Measurements from ENCODE around the gene ATP6V1A.

ATP6V1A gene

DNA sequence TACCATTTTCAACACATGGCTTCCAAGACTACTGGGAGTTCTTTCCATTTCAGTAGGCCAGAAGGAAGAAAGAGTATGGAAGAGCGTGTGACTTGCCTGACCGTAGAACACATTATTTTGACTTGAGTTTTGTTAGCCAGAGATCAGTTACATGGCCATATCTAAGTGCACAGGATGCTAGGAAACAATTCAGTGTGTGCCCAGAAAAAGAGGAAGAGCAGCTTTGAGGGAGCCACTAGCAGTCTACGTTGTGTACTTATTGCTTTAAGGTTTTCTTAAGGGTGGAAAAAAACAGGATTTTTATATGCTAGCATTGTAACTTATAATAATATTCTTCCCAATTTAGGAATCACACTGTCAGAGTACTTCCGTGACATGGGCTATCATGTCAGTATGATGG lies 47.7 kb downstream of the ATP6V1A start:
- Histone ChIP-seq H3K27me3 (ENCODE audit: control insufficient read depth, insufficient read depth, low read length) (no peaks in the 10 kb centered on the region), H3K4me3 (ENCODE audit: low read depth, low read length) (no peak overlapping the region), H3K4me1 (ENCODE audit: control insufficient read depth, insufficient read depth, low read length) (no peaks in the 10 kb centered on the region), H3K9me3 (ENCODE audit: control insufficient read depth, insufficient read depth, low read length) (no peaks in the 10 kb centered on the region), H3K9ac (ENCODE audit: low read depth, low read length) (no peak overlapping the region), H3K36me3 (ENCODE audit: control insufficient read depth, insufficient read depth, low read length) (peaks cover 5% of the 10 kb centered on the region)

GRCh38 chr3:113795693-113796092 lies 48.9 kb downstream of the ATP6V1A start:
- H3K4me3 ChIP-seq (ENCODE audit: low read depth, low read length) = no peak overlapping the region
- peaks cover 5% of the 10 kb centered on the region for H3K36me3 ChIP-seq (ENCODE audit: control insufficient read depth, insufficient read depth, low read length)
- no peaks in the 10 kb centered on the region for H3K27me3 ChIP-seq (ENCODE audit: control insufficient read depth, insufficient read depth, low read length)
- no peak overlapping the region for H3K9ac ChIP-seq (ENCODE audit: low read depth, low read length)
- no peaks in the 10 kb centered on the region for H3K9me3 ChIP-seq (ENCODE audit: control insufficient read depth, insufficient read depth, low read length)
- H3K4me1 ChIP-seq (ENCODE audit: control insufficient read depth, insufficient read depth, low read length) = no peaks in the 10 kb centered on the region

DNA sequence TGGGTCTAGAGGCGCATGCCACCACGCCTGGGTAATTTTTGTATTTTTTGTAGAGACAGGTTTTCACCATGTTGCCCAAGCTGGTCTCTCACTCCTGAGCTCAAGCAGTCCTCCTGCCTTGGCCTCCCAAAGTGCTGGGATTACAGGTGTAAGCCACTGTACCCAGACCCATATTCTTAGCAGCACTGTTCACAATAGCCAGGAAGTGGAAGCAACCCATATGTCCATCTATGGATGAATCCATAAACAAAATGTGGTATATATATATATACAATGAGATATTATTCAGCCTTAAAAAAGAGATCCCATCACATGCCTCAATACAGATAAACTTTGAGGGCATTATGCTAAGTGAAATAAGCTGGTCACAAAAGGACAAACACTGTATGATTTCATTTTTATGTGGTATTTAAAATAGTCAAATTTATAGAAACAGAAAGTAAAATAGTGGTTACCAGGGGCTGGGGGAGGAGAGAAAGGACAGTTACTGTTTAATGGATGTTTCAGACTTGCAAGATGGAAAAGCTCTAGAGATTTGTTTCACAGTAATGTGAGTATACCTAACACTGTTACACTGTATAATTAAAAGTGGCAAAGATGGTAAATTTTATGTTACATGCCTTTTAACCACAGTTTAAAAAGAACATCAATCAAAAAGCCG lies 56.1 kb downstream of the ATP6V1A start:
- H3K9ac ChIP-seq (ENCODE audit: low read depth, low read length) = no peak overlapping the region
- peaks cover 12% of the 10 kb centered on the region for H3K36me3 ChIP-seq (ENCODE audit: control insufficient read depth, insufficient read depth, low read length)

DNA sequence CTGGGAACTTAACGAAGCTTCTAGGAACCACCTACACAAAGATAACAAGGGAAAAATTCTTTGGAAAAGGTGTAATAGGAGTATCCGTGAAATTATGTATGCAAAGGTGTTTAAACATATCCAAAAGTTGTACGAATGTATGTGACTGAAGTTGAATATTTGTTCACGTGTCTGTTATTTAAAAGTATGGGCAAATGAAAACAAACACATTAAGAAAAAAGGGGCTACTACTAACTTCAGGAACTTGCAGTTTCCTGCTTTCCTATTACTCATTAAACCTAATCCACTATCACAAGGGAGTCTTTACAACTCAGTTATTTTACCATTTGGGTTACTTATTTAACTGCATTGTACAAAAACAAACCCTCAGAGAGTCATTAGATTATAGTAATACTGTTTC lies 57.8 kb downstream of the ATP6V1A start:
- Histone ChIP-seq H3K9ac (ENCODE audit: low read depth, low read length) (no peak overlapping the region), H3K36me3 (ENCODE audit: control insufficient read depth, insufficient read depth, low read length) (peaks cover 12% of the 10 kb centered on the region), H3K27me3 (ENCODE audit: control insufficient read depth, insufficient read depth, low read length) (no peaks in the 10 kb centered on the region)

More for the DNA sequence above, 56.1 kb downstream of the ATP6V1A start:
- Histone ChIP-seq H3K4me3 (ENCODE audit: low read depth, low read length) (no peak overlapping the region), H3K27me3 (ENCODE audit: control insufficient read depth, insufficient read depth, low read length) (no peaks in the 10 kb centered on the region), H3K4me1 (ENCODE audit: control insufficient read depth, insufficient read depth, low read length) (no peaks in the 10 kb centered on the region), H3K9me3 (ENCODE audit: control insufficient read depth, insufficient read depth, low read length) (no peaks in the 10 kb centered on the region)

DNA sequence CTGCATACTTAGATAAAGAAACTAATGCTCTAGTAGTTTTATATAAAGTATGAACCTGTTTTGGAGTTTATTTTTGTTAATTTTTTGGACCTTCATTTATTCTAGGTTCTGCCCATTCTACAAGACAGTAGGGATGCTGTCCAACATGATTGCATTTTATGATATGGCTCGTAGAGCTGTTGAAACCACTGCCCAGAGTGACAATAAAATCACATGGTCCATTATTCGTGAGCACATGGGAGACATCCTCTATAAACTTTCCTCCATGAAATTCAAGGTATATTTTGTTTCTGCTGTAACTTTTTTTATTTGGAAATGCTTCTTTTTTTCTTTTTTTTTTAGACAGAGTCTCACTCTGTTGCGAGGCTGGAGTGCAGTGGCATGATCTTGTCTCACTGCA lies 58.4 kb downstream of the ATP6V1A start:
- Histone ChIP-seq H3K9ac (ENCODE audit: low read depth, low read length) (no peak overlapping the region), H3K4me1 (ENCODE audit: control insufficient read depth, insufficient read depth, low read length) (no peaks in the 10 kb centered on the region), H3K27me3 (ENCODE audit: control insufficient read depth, insufficient read depth, low read length) (no peaks in the 10 kb centered on the region), H3K36me3 (ENCODE audit: control insufficient read depth, insufficient read depth, low read length) (peaks cover 12% of the 10 kb centered on the region), H3K4me3 (ENCODE audit: low read depth, low read length) (no peak overlapping the region), H3K9me3 (ENCODE audit: control insufficient read depth, insufficient read depth, low read length) (no peaks in the 10 kb centered on the region)

More for the DNA sequence above, 57.8 kb downstream of the ATP6V1A start:
- H3K4me1 ChIP-seq (ENCODE audit: control insufficient read depth, insufficient read depth, low read length) = no peaks in the 10 kb centered on the region
- H3K4me3 ChIP-seq (ENCODE audit: low read depth, low read length) = no peak overlapping the region
- no peaks in the 10 kb centered on the region for H3K9me3 ChIP-seq (ENCODE audit: control insufficient read depth, insufficient read depth, low read length)

DNA sequence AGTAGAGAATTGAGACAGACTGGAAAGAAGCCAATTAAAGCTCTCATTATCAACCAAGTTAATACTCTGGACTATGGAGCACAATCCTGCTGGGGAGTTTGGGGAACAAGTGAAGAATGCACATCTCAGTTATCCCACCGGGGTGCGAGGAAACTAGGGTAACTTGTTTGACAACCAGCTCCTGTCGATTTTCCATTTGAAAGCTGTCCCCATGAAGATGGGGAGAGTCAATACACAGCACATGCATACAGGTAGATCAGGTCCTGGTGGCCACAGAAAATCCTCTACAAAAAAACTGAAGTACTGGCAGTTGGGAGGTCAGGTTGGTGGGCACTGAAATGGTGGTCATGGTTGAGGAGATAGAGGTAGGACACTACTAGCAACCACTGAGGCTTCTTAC lies 66.0 kb downstream of the ATP6V1A start:
- Histone ChIP-seq H3K9ac (ENCODE audit: low read depth, low read length) (no peak overlapping the region), H3K4me1 (ENCODE audit: control insufficient read depth, insufficient read depth, low read length) (no peaks in the 10 kb centered on the region), H3K4me3 (ENCODE audit: low read depth, low read length) (no peak overlapping the region), H3K36me3 (ENCODE audit: control insufficient read depth, insufficient read depth, low read length) (no peaks in the 10 kb centered on the region), H3K9me3 (ENCODE audit: control insufficient read depth, insufficient read depth, low read length) (no peaks in the 10 kb centered on the region), H3K27me3 (ENCODE audit: control insufficient read depth, insufficient read depth, low read length) (no peaks in the 10 kb centered on the region)

GRCh38 chr3:113819866-113820265 lies 73.0 kb downstream of the ATP6V1A start:
- no peaks in the 10 kb centered on the region for H3K27me3 ChIP-seq (ENCODE audit: control insufficient read depth, insufficient read depth, low read length)
- no peaks in the 10 kb centered on the region for H3K36me3 ChIP-seq (ENCODE audit: control insufficient read depth, insufficient read depth, low read length)
- no peak overlapping the region for H3K4me3 ChIP-seq (ENCODE audit: low read depth, low read length)
- no peak overlapping the region for H3K9ac ChIP-seq (ENCODE audit: low read depth, low read length)
- H3K4me1 ChIP-seq (ENCODE audit: control insufficient read depth, insufficient read depth, low read length) = no peaks in the 10 kb centered on the region
- H3K9me3 ChIP-seq (ENCODE audit: control insufficient read depth, insufficient read depth, low read length) = no peaks in the 10 kb centered on the region

DNA sequence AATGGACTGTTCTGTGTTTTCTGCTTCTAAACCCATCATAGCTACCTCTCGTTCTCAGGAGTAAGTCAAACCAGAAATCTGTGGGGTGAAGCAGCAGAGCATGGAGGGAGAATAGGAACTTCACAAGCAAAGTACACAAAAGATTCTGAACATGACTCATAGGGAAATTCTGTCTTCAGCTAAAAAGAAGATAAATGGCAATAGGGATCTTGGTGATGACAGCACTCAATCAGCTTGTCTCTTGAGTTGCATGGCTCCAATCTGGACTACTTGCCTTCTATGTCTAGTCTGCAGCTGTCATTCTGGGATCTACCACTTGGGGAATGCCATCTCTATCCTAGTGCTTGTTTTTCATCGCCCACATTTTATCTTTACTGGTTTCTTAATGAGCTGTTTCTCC lies 78.3 kb downstream of the ATP6V1A start:
- Histone ChIP-seq H3K9ac (ENCODE audit: low read depth, low read length) (no peak overlapping the region), H3K27me3 (ENCODE audit: control insufficient read depth, insufficient read depth, low read length) (no peaks in the 10 kb centered on the region), H3K4me1 (ENCODE audit: control insufficient read depth, insufficient read depth, low read length) (no peaks in the 10 kb centered on the region), H3K4me3 (ENCODE audit: low read depth, low read length) (no peak overlapping the region), H3K9me3 (ENCODE audit: control insufficient read depth, insufficient read depth, low read length) (no peaks in the 10 kb centered on the region), H3K36me3 (ENCODE audit: control insufficient read depth, insufficient read depth, low read length) (no peaks in the 10 kb centered on the region)

DNA sequence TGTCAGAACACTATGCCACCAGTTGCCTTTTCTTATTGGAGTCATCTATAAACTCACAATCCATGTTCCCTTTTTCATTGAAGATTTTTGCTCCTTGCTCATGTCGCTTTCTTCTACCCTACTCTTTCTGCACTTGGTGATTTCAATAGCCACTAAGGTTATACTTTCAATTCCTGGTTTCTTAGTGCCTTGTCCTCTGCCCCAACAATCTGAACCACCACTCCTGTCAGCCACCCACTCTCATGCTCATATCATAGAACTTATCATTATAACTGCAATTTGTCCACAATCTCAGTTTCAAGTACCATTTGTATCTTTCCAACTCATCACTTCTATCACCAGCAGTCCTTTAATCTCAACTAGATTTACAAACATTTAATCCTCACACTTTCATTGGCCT lies 81.8 kb downstream of the ATP6V1A start:
- Histone ChIP-seq H3K9ac (ENCODE audit: low read depth, low read length) (no peak overlapping the region), H3K36me3 (ENCODE audit: control insufficient read depth, insufficient read depth, low read length) (no peaks in the 10 kb centered on the region), H3K9me3 (ENCODE audit: control insufficient read depth, insufficient read depth, low read length) (no peaks in the 10 kb centered on the region), H3K4me3 (ENCODE audit: low read depth, low read length) (no peak overlapping the region), H3K27me3 (ENCODE audit: control insufficient read depth, insufficient read depth, low read length) (no peaks in the 10 kb centered on the region), H3K4me1 (ENCODE audit: control insufficient read depth, insufficient read depth, low read length) (peaks cover 3% of the 10 kb centered on the region)

GRCh38 chr3:113829576-113830354 lies 82.9 kb downstream of the ATP6V1A start:
- Histone ChIP-seq H3K9ac (ENCODE audit: low read depth, low read length) (no peak overlapping the region), H3K4me3 (ENCODE audit: low read depth, low read length) (no peak overlapping the region), H3K36me3 (ENCODE audit: control insufficient read depth, insufficient read depth, low read length) (no peaks in the 10 kb centered on the region), H3K9me3 (ENCODE audit: control insufficient read depth, insufficient read depth, low read length) (no peaks in the 10 kb centered on the region), H3K27me3 (ENCODE audit: control insufficient read depth, insufficient read depth, low read length) (no peaks in the 10 kb centered on the region), H3K4me1 (ENCODE audit: control insufficient read depth, insufficient read depth, low read length) (peaks cover 3% of the 10 kb centered on the region)

DNA sequence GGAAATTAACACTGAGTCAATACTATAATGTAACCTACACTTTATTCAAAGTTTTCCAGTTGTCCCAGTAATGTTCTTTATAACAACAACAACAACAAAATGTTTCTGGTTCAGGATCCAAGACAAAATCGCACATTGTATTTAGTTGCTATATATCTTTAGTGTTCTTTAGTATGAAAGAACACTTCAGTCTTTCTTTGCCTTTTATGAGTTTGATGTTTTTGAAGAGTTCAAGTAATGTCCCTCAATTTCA lies 84.2 kb downstream of the ATP6V1A start:
- Histone ChIP-seq H3K27me3 (ENCODE audit: control insufficient read depth, insufficient read depth, low read length) (no peaks in the 10 kb centered on the region), H3K36me3 (ENCODE audit: control insufficient read depth, insufficient read depth, low read length) (no peaks in the 10 kb centered on the region), H3K9ac (ENCODE audit: low read depth, low read length) (no peak overlapping the region), H3K4me1 (ENCODE audit: control insufficient read depth, insufficient read depth, low read length) (peaks cover 3% of the 10 kb centered on the region), H3K9me3 (ENCODE audit: control insufficient read depth, insufficient read depth, low read length) (no peaks in the 10 kb centered on the region), H3K4me3 (ENCODE audit: low read depth, low read length) (no peak overlapping the region)

DNA sequence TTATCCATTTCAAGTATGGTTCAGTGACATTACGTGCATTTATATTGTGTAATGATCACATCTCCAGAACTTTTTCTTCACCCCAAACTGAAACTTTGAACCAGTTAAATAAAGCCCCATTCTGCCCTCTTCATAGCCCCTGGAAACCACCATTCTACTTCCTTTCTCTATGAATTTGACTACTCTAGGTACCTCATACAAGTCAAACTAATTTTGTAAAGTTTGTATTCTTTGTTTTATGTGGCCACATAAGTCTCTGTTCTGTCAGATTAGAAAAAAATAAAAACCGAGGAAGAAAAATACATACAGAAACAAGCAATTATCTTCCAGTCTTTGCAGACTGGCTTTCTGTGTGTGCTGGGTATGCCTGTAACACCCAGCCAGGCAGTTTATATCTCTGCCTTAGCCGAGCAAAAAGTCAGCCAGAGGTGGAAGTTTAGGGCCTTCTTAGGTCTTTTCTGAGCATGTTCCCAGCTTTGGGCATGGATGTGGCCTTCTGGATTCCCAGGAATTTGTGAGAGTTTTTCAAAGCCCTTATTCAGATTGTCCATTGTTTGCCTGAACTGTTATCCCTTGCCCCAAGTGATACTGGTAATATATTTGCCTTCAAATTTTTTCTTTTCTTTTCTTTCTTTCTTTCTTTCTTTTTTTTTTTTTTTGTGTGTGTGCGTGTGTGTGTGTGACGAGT lies 85.8 kb downstream of the ATP6V1A start:
- Histone ChIP-seq H3K4me3 (ENCODE audit: low read depth, low read length) (no peak overlapping the region), H3K9ac (ENCODE audit: low read depth, low read length) (no peak overlapping the region)

More for the DNA sequence above, 85.8 kb downstream of the ATP6V1A start:
- no peaks in the 10 kb centered on the region for H3K36me3 ChIP-seq (ENCODE audit: control insufficient read depth, insufficient read depth, low read length)
- peaks cover 3% of the 10 kb centered on the region for H3K4me1 ChIP-seq (ENCODE audit: control insufficient read depth, insufficient read depth, low read length)
- no peaks in the 10 kb centered on the region for H3K27me3 ChIP-seq (ENCODE audit: control insufficient read depth, insufficient read depth, low read length)
- no peaks in the 10 kb centered on the region for H3K9me3 ChIP-seq (ENCODE audit: control insufficient read depth, insufficient read depth, low read length)
